Omental fat pad (tissue), 4 donors: ENCODE measurements around the gene EFNA5. TPM values are rescaled to one million over a fixed set of nuclear protein-coding genes. Genes with fewer than 3 reads are reported as not detected.

ENCODE experiments used
- ATAC-seq: fragments of 150-250 bp; one replicate; pipeline ENCODE4 v1.9.1; 2016; ENCODE audit warnings: mild to moderate bottlenecking, moderate library complexity; ENCODE audit not compliant: low FRiP score
- DNase-seq: peaks from one replicate; pipeline ENCODE4 v3.0.0-alpha.2; 2019; ENCODE audit warnings: low spot score
- CTCF ChIP-seq, 3 donors: fragments of 450-650 bp; IDR thresholded peaks; one replicate each; pipeline ENCODE4 v1.5.1; 2016 to 2017; ENCODE audit warnings: antibody characterized with exemption in 3 of 3, mild to moderate bottlenecking in 3 of 3, moderate library complexity in 2 of 3
- total RNA-seq, 4 donors: library from RNA; depleted of rRNA; stranded (reverse); fragments of >200 nt; gene quantifications; one replicate each; pipeline ENCODE4 v1.1.0, GENCODE V29; 2016

Gene EFNA5
- total RNA-seq, 4 donors from 2014 or later = 9.0 to 26.3 (median 14.0) TPM

GRCh38 chr5:107364443-107365319 is 306.1 kb downstream of the EFNA5 start:
- ATAC-seq = no peak
- DNase-seq = no peak
- TF ChIP-seq CTCF (IDR thresholded peaks at IDR 0.05) = no peak

GRCh38 chr5:107363768-107364167 is 307.0 kb downstream of the EFNA5 start:
- DNase-seq (no peak), ATAC-seq (no peak)
- no peak for TF ChIP-seq CTCF (IDR thresholded peaks at IDR 0.05)

GRCh38 chr5:107361945-107362344 is 308.8 kb downstream of the EFNA5 start:
- ATAC-seq (peak; percentile 84), DNase-seq (no peak)
- no peak for TF ChIP-seq CTCF (IDR thresholded peaks at IDR 0.05)

- no peak for TF ChIP-seq CTCF (IDR thresholded peaks at IDR 0.05)
- DNase-seq (no peak), ATAC-seq (no peak)
These were observed 310.9 kb downstream of the EFNA5 start for GRCh38 chr5:107359916-107360234.

- DNase-seq = no peak
- no peak for TF ChIP-seq CTCF (IDR thresholded peaks at IDR 0.05)
- ATAC-seq = peak; percentile 58
These were observed 311.5 kb downstream of the EFNA5 start for GRCh38 chr5:107359033-107359915.

GRCh38 chr5:107356891-107357290 is 313.8 kb downstream of the EFNA5 start:
- DNase-seq = no peak
- no peak for TF ChIP-seq CTCF (IDR thresholded peaks at IDR 0.05)
- no peak for ATAC-seq
